Ecto neural progenitor cell (in vitro differentiated cells): ENCODE results near the gene MYO15B.
"Not testable (repeated sequence)": the region's sequence is repeated elsewhere in the genome, so short reads cannot be mapped to it uniquely, and the experiment has no call there.

Experiments
- DNase-seq: peaks from one replicate; pipeline ENCODE4 v3.0.0-alpha.2; 2018; ENCODE audit warnings: low spot score

Gene MYO15B

DNA sequence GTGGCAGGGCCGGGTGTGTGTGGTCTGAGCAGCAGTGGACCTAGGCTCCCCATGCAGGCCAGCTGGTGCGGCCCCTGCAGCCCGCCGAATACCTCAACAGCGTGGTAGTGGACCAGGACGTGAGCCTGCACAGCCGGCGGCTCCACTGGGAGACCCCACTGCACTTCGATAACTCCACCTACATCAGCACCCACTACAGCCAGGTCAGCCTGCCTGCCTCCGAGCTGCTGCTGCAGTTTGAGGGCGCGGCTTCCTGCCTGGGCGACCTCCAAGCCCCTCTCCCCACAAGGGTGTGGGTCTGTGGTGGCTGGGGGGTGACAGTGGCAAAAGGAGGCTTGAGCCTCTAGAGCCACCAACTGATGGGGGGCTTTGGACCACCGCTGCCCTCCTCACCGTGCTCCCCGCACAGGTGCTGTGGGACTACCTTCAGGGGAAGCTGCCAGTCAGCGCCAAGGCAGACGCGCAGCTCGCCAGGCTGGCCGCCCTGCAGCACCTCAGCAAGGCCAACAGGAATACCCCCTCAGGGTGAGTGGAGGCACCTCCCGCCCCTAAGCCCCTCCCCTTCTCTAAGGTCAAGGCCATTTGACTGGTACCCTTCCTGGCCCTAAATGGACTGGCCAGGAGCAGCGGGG, 37.2 kb downstream of the MYO15B start:
- no peak for DNase-seq

- DNase-seq, result peak; percentile 85
These were observed 38.4 kb downstream of the MYO15B start for GRCh38 chr17:75625813-75626486.

GRCh38 chr17:75626496-75627038, 39.0 kb downstream of the MYO15B start:
- no peak for DNase-seq

- no peak for DNase-seq
These were observed 39.5 kb downstream of the MYO15B start for GRCh38 chr17:75627094-75627493.

DNA sequence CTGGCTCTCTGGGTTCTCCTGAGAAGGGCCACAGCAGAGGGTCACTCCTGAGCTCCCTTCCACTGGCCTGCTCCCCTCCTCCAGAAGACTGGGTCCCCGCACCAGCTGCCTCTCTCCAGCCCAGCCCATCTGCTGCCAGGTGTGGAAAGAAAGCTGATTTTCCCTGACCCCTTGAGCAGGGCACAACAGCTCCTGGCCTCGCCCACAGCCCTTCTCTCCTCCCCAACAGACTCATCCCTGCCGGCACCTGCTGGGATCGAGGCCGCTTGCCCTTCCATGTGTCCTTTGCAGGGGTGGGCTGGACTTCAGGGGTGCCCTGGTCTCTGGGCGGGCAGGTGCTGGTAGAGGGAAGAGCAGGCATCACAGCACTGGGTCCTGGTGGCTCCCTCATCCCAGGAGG, 40.8 kb downstream of the MYO15B start:
- DNase-seq, result no peak

DNA sequence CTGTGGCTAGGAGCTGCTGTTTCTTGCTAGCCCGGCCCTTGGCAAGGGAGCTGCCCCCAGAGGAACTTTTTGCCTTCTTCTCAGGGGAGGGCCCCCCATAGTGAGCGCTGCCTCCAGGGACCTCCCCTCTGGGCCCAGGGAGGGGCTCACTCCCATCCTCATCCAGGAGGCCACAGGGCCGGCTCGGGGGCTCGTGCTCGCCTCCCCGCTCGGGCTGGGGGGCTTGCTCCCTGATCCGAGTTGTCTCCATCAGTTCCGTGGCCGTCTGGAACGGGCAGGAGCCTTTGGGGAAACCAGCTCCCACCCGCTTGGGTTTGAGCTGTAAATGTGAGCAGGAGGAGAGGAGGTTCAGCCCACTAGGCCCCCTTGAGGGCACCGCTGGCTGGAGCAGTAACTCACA, 41.6 kb downstream of the MYO15B start:
- DNase-seq, result no peak

DNA sequence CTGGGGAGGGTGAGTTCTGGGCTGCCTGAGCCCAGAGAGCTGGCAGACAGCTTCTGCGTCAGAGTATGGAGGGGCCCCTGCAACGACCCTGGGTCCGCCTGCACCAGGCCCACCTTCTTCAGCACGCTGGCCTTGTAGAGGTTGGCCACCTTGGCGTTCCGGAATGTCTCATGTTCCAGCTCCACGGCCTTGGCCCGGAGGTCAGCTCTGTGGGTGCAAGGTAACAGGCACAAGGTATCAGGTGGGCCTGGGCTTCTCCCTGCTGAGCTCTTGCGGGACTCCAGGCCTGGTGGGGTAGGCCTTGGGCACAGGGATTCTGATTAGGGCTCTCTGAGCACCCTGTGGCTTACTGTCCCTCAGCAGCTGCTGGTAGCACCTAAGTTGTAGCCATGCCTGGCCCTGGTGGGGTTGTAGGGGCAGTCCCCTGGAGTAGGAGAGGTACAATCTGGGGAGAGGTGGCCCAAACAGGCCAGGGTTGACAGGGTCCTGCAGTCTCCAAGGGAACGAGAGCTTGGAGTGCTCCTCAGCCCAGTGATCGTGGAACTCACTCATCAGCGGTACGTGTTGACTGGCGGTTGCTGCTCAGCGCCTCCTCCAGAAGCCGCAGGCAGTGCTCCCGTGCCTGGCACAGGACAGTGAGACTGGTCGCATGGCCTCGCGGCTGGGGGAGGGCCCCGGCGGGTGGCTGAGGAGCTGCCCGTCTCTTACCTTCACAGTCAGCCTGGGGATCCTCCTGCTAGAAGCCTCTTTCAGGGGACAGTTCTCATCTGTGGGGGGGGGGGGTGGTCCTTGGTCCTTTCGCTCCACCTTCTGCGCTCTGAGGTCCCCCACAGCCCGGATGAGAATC, 42.7 kb downstream of the MYO15B start:
- DNase-seq, result no peak

- DNase-seq, result no peak
These were observed 43.8 kb downstream of the MYO15B start for GRCh38 chr17:75631353-75631752.

- no peak for DNase-seq
These were observed 44.8 kb downstream of the MYO15B start for GRCh38 chr17:75632428-75632827.

DNA sequence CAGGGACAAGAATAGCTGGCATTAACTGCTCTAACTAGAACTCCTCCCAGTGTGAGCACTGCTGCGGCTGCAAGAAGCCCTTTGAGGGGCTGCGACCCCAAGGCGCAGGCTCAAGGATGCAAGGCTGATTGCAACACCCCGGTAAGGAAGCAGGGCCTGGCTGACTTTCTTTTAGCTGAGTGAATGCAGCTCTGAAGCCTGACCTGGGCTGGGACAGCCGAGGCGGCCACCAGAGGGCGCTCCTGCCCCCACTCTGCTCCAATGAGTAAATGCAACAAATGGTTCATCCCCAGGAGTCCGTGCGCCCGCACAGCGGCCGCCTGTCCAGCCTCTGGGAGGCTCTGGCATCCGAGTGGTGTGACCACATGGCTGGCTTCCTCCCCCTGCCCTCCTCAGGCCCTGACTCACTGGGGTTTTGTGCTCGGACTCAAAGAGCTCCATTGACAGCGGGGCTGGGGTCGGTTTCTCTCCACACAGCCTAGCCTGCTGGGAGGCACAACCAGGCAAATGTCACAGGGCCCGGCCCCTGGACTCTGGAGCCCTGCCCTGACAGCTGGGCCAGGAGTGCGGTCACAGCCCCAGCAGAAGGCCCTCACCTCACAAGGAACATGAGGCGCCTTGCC, 45.4 kb downstream of the MYO15B start, which contains the start of gene SMIM5:
TSS of gene SMIM5 (plus strand) at position 572 of the 623 bp plus-strand sequence. CDS start 6,768 bp downstream, outside the sequence.
- peak; percentile 95 for DNase-seq

- peak; percentile 97 for DNase-seq
These were observed 46.1 kb downstream of the MYO15B start for GRCh38 chr17:75633486-75634375.

- DNase-seq, result peak; percentile 85
These were observed 46.8 kb downstream of the MYO15B start for GRCh38 chr17:75634376-75634740.

- no peak for DNase-seq
These were observed 47.4 kb downstream of the MYO15B start for GRCh38 chr17:75634754-75635609.

DNA sequence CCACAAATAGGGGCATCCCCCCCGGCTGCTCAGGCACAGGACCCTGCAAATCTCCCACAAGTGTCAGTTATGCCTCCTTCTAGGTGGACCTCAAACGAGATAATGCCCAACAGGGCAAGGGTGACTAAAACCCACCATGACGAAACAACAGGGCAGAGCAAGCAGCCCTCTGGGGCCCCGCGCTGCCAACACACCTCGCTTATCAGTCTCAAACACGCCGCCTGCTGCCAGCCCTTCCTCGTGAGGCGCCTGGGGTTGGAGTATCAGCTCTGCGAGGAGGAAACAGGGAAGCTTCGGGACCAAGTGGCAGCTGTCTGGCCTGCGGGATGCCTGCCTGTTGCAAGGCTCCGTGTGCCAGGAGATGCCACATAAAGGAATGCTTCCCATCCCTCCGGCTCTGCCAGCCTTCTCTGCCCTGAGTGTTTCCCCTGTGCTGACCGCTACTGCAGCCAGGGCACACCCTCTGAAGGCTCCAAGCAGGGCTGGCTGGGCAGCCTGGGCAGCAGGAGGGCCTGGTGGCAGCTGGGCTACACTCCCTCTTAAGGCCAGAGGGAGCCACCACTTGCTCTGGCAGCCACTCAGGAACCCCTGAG, 48.1 kb downstream of the MYO15B start:
- DNase-seq, result peak; percentile 47

DNA sequence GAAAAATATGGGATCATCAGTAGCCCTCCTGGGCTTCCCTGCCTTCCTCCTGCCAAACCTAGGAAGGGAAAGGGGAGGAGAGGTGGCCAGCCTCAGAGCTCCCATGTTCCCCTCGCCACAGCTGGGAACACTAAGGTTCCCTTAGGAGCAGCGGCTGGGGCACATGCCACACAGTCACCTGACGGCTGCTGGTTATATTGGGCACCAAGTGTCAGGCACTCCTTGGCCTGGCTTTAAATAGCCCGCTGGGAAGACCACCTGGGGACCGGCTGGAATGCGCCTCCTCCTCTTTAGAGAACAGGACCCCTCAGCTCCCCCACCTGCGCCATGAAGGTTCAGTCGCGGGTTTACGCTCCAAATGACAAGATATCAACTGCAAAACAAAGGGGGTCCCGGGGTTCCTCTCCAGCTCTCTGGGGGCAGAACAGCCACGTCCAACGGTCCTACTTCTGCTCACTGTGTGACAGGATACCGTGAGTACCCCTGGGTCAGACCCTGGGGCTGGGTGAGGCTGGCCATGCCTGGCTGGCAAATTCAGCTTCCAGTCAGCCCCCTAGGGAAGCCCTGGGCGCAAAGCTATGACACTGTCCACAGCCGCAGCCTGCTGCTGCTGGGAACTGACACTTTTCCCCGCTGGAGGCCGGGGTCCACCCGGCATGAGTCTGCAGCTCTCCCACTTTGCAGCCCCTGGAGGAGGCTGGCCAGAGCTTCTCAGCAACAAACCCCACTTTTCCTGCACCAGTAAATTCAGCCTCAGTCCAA, 49.0 kb downstream of the MYO15B start:
- no peak for DNase-seq

- DNase-seq, result no peak
These were observed 49.5 kb downstream of the MYO15B start for GRCh38 chr17:75637143-75637538.

GRCh38 chr17:75637551-75637950, 50.0 kb downstream of the MYO15B start:
- no peak for DNase-seq

DNA sequence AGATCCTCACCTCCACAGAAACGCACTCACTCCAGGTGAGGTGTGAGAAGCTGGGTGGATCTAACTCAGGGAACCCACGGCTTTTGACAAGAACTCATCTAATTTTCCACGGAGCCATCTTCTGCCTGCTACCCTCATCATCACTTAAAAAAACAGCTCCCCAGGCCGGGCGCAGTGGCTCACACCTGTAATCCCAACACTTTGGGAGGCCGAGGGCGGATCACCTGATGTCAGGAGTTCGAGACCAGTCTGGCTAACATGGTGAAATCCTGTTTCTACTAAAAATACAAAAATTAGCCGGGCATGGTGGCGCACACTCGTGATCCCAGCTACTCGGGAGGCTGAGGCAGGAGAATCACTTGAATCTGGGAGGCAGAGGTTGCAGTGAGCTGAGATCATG, 50.4 kb downstream of the MYO15B start:
- DNase-seq, result not testable (repeated sequence)

GRCh38 chr17:75638893-75639292, 51.3 kb downstream of the MYO15B start:
- no peak for DNase-seq
